ENCODE results near the gene SEPTIN6.
"Not testable (repeated sequence)": the region's sequence is repeated elsewhere in the genome, so short reads cannot be mapped to it uniquely, and the experiment has no call there.

SEPTIN6 gene

DNA sequence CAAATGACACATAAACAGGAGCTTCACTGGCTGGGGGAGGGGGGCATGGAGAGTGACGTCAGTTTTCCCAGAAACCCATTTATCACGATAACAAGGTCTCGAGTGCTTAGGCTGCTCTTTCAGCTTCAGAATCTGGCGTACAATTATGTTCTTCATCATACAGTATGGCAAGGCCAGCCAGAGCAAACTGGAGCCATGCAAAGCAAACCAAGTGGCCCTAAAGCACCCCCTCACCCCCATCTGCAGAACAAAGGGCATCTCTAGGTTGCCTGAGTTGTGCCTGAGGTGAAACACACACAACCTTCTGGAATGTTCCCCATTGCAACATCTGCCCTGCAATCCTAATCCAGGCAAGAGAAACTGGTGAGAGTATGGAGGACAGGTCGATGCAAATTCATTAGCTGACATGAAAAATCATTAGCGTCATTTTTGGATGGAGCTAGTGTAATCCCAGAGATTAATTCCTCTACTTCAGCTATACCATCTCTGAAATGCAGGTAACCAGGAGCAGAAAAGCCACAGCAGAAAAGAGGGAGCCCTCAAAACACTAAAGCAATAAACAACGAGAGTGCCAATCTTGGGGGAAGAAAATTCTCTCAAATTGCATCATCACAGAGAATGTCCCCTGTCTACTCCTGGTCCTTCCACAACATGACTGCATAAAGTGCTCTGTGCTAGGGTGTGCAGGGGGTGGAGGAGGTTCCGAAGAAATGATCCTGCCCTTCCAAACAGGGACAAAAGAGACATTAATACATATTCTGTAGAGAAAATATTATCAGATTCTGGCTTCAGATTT, 1.8 kb downstream of the SEPTIN6 start:
- no peak for DNase-seq

DNA sequence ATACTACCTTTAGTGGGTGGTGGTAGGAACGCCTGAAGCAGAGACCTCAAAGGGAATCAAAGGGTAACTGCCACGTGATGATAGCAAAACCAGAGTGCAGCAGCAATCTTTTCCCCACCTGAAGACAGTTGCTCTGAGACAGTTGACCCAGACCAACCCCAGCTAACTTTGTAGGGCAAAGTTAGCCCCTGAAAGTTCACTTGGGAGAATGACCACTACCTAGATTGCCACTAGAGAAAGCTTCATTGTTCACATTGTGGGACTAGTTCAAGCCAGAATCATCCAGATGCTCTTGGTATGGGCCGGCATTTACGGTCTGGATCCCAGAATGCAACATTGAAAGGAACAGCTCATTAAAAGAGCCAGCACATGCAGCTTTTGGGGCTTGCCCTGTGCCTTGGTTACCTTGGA, 4.1 kb downstream of the SEPTIN6 start:
- DNase-seq, result no peak

DNA sequence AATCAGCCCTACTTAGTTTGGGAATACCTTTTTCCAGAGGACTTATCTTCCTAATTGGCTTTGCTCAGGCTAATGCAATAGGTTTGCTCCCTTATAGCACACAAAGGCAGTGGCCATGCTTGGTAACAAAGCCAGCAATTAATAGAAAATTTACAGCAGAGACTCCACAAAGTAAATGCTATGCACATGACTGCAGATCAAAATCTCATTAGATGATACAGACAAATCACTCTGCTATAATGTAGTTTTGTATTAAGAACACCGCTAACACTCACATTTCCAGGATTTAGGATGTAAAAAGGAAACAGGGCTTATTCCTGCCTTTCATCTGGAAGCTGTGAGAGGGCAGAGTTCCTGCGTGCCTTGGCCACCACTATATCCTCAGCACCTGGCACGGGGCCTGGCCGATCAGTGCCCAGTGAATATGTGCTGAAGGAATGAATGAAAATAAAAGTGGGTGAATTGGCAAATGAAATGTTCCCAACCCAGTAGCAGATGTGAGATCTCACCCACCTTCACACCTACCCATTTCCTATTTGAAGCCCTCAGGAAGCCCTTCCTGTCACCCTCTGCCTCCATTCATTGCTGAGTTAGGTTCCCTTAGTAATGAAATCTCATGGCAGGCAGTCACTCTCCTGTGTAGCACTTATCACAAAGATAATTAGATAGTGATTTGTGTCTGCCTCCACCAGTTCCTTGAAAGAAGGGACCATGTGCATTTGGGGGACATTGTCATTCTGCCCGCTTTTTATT, 5.1 kb downstream of the SEPTIN6 start:
- no peak for DNase-seq

DNA sequence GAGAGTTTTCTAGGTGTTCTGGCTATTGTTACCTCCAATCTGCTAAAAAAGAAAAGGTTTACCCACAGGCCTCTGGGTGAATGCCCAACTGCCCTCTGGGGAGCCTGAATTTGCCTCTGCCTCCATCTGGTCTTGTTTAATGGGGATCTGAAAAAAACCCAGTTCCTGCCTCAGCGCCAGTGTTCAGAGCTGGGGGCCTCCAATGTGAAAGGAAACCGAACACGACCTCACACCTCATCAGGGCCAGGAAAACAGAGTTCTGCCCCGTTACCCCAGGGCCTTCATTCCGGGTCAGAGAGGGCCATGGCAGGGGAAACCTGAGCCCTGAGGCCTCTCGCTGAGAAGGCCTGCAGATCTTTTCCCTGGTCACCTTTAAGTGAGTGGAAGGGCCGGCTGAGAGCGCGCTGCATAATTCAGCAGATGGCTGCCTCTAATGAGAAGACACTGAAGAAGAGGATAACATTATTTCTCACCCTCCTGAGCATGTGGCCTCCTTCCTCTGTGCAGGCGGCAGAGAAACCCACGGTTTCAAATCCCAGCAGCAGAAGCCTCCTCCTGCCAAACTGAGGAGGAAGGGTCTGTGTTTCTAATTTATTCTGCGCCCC, 6.8 kb downstream of the SEPTIN6 start:
- no peak for DNase-seq

DNA sequence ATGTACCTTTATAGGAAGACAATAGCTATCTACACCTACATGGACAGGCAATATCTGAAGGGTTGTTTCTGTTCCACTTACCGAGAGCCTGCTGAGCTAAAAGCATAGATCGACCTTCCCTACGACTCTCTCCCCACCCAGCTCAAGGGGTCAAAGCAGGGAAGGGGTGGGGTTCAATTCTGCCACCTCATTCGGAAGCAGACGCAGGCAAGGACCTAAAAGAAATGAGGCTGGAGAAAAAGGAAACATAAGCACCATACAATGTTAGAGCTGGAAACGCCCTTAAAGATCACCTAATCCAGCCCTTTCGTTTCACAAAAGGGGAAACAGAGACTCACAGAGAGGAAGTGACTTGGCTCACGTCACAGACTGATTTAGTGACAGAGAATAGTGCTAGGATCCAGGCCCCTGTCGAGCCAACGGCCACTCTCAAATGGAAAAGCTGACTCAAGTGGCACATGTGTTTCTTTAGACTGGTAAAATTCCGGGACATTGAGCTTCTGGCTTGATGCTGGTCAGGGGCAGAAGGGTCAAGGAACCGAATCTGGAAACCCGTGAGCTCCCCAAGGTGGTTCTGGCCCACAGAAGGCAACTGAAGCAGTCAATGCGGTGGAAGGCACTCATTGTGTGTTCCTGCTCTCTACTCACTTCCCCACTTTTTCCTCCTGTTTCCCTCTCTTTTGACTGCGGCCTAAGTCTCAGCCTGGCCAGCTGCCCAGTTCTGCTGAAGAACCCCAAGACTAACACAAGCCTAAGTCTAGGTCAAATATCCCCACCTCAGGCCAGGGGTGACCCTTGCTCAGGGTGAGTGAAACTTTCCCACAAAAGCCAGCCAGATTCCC, 7.5 kb downstream of the SEPTIN6 start:
- no peak for DNase-seq

DNA sequence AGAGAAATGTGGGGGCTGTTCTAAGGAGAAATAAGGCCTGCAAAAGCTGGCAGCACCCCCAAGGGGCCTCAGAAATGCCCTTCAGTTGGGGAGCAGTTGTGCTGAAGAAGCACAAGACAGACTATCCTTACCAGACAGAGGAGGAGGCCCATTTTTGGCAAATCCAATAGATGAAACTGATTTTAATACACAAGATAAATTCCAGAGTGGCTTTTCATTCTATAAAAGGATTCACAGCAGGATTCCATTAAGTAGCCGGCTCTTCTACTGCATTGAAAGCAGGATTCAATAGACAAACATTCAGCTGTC, 8.1 kb downstream of the SEPTIN6 start:
- DNase-seq, result no peak

DNA sequence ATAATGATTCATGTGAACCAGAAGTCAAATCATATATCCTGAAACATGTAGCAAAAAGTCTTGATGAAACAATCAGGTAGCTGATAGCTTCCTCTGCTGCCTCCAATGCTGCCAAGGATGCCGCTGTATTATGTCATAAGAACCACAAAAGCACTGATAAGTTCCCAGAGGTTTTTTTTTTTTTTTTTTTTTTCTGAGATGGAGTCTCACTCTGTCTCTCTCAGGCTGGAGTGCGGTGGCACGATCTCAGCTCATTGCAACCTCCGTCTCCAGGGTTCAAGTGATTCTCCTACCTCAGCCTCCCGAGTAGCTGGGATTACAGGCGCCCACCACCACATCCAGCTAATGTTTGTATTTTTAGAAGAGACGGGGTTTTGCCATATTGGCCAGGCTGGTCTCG, 8.7 kb downstream of the SEPTIN6 start:
- not testable (repeated sequence) for DNase-seq

DNA sequence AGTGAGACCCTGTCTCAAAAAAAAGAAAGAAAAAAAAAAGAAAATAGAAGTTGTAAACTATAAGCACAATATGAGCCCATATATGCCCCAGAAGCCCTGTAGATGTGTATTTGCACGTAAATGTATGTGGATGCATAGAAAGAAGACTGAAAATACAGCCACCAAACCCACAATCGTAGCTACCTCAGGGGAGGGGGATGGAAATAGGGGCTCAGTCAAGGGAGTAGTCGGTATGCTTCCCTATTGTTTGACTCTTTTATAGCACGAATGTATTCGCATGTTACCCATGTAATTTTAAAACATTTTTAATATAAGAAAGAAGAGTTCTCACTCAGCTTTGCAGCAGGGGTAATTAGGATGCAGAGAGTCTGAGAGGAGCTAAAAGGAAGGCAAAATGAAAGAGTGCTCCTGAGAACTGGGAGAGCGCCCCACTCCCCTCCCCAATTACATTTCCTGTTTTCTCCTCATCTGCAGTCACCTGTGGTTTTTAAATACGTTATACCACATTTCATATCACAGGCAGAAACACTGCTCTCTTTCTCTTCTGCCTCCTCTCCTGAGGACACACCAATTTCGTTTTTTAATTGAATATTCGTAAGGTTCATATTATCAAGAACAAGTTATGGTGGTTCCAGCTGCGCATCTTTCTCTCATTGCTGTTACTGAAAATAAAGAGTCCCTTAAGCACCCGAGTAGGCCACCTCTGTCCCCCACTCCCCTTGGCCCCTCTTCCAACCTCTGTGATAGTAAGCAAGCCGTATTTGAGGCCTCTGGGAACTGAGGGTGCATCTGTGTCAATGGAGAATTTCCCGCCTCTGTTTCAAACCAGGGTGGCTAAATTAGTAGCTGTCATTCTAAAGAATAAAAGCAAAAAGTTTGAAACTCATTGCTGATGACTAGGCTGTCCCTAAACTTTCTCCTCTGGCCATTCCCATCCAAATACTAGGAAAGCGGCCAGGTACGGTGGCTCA, 10.7 kb downstream of the SEPTIN6 start:
- no peak for DNase-seq

DNA sequence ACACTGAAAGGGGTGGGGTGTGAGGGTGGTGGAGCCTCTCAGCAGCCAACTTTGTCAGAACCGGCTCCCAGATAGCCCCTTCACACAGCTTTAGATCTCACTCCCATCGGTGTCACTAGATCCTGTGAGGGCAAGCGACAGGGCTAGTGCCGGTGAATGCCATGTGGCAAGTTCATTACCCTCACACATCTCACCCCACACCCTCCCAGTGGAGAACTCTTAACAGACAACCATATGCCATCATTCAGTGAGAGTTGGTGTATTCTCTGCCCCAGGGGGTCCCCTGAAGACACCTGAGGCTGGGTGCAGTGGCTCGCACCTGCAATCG, 15.3 kb downstream of the SEPTIN6 start:
- no peak for DNase-seq

DNA sequence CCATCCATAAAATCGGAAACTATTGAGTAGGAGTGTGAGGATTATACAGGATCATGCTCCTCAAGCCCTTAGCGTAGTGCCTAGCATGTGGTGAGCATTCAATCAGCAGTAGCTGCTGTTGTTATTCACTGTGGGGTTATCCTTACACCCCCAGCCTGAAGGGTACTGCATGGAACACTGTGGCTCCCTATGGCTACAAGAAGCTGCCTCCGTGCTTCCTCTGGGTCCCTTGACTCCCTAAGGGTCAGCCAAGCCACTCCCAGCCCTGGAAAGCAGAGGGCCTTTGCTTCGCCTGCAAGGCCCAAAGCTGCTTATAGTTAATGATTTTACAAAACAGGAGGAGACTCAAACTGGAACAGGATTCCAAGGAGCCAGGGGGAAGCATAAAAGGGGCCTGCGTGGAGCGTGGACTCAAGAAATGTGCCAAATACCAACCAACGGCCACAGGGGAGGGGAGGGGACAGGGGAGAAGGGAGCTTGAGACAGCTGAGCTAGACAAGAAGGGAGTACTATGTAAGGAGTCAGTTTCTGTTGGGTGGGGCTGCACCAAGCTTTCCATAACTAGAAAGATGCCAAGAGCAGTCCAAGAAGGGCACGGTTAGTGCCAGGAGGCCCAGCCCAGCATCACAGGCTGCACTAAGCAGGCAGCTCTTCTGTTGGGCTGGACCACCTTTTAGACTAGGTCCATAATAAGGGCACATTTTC, 15.9 kb downstream of the SEPTIN6 start:
- DNase-seq, result no peak

DNA sequence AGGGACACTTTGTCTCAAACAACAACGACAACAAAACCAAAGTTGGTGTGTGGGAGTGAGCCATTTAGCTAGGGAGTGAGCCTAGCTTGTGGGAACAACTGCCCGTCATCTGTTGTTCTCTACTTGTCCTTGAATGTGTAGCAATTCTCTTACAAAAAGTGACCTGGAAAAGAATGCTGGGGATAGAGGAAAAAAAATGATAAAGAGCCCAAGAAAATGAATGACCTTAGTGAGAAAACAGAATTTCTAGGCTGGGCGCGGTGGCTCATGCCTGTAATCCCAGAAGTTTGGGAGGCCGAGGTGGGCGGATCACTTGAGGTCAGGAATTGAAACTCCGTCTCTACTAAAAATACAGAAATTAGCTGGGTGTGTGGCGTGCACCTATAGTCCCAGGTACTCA, 19.6 kb downstream of the SEPTIN6 start:
- no peak for DNase-seq

DNA sequence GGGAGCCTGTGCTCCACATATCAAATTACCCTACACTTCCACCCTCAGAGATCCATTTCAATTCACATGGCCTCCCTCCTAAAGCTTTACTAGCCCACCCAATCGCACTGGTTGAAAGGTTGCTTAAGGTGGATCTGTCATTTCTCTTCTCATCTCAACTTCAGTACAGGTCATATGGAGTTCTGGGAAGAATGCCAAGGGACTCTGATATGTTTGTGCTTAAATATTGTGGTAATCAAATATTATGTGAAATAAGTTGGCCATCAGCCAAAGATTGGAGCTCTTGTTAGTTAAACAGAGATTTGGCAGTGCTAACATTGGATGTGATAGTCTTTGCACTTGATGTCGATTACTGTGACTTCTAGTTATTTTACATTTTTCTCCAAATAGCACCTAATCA, 20.5 kb downstream of the SEPTIN6 start:
- DNase-seq, result no peak

DNA sequence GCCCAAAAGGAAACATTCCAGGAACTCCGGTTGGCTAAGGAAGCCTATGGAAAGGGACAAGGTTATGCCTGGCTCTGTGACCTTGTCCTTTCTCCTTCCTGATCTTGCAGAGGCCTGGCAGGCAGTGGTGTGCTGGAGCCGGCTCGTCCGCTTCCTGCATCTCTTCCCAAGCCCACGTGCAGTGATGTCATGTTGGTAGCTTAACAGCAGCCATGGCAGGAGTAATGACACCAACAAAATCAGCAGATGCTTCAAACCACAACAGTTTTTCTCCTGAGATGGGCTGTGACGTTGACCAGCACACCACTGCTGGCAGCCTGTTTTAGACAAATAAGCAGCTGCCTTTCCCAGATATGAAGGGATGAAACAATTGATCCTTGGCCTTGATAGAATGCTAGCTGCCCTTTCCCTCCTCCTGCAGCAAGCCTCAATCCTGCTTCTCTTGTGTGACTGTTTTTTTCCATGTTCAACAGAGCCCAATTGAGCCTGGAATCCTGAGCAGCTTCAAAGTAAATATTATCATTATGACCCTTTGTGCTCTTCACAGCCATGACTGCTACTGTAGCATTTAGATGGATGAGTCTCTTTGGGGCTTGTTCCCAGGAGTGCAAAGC, 23.4 kb downstream of the SEPTIN6 start:
- no peak for DNase-seq

DNA sequence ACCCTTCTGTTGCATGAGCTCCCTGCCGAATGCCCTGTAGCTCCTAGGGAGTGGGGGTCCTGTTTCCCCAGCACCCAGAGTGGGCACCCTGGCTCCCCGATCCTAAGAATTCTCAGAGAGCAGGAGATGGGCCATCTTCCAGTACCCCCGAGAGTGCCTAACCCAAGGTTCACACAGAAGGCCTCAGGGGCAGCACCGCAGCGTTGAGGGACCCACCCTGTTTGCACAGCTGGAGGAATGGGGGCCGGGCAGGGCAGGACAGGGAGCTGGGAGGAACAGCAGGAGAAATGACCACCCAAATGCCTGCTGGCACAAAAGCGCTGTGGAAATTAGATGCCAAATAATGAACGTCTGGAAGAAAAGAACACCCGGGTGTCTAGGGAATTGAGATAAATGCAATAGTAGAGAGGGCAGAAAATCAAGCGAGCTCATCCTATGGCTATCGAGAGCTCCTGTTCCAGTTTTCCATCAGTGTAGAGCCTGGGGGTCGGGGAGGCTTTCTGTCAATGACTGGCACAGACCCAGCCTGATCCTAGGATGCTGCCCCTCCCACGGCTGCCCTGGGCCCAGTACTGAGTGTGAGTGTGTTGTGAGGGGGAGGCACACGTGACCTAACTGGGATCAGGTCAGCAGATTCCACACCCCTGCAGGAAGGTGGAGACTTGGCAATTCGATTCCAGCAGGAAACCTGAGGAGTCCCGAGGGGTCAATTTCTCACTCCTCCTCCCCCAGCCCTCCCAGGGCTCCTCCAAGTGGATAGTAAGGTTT, 25.7 kb downstream of the SEPTIN6 start:
- no peak for DNase-seq

DNA sequence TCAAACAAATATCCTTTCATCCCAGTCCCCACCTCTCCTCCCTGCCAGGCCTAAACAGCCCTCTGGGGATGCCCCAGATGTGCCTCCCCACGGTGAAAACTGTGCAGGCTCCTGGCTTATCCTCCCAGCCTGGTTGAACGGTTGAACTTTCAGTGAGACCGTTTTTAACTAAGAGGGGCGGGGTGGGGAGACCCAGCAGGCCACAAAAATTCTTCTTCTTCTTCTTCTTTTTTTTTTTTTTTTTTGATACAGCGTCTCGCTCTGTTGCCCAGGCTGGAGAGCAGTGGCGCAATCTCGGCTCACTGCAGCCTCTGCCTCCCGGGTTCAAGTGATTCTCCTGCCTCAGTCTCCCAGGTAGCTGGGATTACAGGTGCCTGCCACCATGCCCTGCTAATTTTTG, 28.1 kb downstream of the SEPTIN6 start:
- DNase-seq, result not testable (repeated sequence)

DNA sequence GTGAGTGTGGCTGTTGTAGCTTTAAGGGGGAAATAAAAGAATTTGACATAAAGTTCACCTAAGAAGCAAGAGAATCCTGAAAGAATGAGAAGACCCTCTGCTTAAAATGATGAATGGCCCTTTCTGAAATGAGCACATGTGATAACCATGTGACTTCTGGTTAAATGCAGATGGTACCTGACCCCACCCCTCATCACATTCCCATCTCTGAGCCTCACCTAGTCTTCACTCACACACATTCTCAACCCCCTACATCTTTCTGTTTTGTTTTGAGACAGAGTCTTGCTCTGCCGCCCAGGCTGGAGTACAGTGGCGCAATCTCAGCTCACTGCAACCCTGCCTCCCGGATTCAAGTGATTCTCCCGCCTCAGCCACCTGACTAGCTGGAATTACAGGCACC, 31.5 kb downstream of the SEPTIN6 start:
- no peak for DNase-seq

DNA sequence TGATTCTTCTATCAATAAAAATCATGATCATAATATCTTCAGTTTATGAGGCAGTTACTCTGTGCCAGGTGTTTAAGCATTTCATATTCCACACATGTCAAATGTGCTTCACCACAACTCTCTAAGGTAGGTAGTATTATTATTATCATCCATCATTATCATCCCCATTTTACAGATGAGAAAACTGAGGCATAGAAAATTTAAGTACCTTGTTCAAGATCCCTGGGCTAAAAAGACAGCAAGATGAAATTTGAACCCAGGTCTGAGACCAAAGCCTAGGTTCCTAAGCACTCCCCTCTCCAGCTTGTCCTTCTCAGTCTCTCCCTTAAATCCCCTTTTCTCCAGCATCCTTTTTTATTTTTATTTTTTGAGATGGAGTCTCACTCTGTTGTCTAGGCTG, 33.4 kb downstream of the SEPTIN6 start:
- DNase-seq, result no peak

DNA sequence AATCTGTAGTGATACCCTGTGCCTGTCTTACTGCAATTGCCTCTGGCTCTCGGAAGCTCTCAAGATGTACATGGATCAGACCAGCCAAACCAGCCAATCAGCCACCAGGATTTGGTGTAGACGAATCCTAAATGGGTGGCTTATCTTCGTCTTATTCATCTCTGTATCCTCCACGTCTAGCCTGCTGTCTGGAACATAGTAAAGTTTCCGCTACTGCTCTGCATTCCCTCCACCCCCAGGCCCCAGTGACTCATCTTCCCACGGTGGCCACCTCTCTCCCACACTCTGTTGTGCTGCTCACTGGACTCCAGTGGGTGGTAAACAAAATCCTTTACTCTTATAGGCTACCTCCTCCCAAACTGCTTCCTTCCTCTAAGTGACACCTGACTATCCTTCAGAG, 37.8 kb downstream of the SEPTIN6 start:
- DNase-seq, result peak; percentile 50

DNA sequence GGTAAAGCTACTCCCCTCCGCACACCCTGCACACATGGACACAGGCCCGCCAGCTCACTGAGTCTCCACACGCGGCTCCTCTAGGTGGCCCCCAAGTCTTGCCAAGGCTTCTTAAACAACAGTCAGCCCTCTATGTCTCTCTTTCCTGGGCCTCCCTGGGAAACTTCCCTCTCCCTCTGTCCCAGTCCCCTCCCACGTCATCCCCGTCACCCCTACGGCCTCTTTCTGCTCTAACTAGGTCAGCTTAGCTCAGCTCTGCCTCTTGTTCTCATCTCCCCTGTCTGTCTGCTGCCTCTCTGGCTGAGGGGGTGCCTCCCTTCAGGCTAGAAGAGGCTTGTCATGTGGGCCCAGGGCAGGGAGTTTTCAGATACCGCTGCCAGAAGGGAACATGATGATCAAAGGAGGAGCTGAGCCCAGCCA, 38.8 kb downstream of the SEPTIN6 start:
- DNase-seq, result no peak

DNA sequence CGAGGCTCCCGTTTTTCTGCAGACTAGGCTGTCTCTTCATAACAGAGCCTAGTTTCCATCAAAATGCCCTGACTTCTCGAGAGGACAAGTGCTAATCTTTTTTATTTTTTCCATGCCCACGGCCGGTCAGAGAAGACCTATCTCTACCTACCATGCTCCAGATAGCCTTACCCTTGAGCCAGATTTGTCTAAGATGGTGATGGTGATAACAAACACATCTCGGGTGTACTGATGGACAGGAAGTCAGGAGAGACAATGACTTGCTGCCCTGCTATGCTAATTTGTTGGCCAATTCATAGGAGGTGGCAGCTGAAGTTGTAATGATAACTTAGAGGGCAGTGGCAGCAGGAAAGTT, 44.6 kb downstream of the SEPTIN6 start:
- no peak for DNase-seq
